ENCODE measurements around the gene AQP12B. TPM values are rescaled to one million over a fixed set of nuclear protein-coding genes. Genes with fewer than 3 reads are reported as not detected.

AQP12B gene
- polyA plus RNA-seq, 1 donor from 2014 or later = not detected

DNA sequence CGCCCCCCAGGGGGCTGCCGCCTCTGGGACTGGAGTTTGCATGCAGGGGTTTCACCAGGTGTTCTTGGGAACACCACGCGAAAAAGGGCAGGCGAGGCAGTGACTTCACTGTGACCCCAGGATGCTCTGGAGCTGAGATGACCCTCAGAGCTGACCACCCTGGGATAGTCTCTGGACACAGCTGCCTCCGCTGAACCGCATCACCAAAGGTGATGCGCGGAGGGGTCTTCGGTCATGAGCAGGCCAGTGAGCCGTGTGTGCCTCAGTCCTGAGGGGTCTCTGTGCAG is 39.9 kb downstream of the AQP12B start:
- no peak overlapping the region for H3K27ac ChIP-seq (ENCODE audit: low read length)
- TF ChIP-seq EP300 (conservative IDR thresholded peaks at IDR 0.05; ENCODE audit: poor library complexity, severe bottlenecking) (no peak), EZH2 (IDR thresholded peaks at IDR 0.05; ENCODE audit: borderline replicate concordance, insufficient read depth, low read length, poor library complexity, severe bottlenecking) (no peak), TAF1 (IDR thresholded peaks at IDR 0.05; ENCODE audit: low read depth) (no peak), MXI1 (conservative IDR thresholded peaks at IDR 0.05; ENCODE audit: poor library complexity, severe bottlenecking) (no peak), SMC3 (conservative IDR thresholded peaks at IDR 0.05; ENCODE audit: poor library complexity) (no peak), POLR2AphosphoS5 (IDR thresholded peaks at IDR 0.05) (no peak), RAD21 (conservative IDR thresholded peaks at IDR 0.05) (no peak)
- TF ChIP-seq, protein P1, sequence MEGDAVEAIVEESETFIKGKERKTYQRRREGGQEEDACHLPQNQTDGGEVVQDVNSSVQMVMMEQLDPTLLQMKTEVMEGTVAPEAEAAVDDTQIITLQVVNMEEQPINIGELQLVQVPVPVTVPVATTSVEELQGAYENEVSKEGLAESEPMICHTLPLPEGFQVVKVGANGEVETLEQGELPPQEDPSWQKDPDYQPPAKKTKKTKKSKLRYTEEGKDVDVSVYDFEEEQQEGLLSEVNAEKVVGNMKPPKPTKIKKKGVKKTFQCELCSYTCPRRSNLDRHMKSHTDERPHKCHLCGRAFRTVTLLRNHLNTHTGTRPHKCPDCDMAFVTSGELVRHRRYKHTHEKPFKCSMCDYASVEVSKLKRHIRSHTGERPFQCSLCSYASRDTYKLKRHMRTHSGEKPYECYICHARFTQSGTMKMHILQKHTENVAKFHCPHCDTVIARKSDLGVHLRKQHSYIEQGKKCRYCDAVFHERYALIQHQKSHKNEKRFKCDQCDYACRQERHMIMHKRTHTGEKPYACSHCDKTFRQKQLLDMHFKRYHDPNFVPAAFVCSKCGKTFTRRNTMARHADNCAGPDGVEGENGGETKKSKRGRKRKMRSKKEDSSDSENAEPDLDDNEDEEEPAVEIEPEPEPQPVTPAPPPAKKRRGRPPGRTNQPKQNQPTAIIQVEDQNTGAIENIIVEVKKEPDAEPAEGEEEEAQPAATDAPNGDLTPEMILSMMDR (IDR thresholded peaks at IDR 0.05; ENCODE audit: poor library complexity, severe bottlenecking) = no peak
- TF ChIP-seq, protein P2, sequence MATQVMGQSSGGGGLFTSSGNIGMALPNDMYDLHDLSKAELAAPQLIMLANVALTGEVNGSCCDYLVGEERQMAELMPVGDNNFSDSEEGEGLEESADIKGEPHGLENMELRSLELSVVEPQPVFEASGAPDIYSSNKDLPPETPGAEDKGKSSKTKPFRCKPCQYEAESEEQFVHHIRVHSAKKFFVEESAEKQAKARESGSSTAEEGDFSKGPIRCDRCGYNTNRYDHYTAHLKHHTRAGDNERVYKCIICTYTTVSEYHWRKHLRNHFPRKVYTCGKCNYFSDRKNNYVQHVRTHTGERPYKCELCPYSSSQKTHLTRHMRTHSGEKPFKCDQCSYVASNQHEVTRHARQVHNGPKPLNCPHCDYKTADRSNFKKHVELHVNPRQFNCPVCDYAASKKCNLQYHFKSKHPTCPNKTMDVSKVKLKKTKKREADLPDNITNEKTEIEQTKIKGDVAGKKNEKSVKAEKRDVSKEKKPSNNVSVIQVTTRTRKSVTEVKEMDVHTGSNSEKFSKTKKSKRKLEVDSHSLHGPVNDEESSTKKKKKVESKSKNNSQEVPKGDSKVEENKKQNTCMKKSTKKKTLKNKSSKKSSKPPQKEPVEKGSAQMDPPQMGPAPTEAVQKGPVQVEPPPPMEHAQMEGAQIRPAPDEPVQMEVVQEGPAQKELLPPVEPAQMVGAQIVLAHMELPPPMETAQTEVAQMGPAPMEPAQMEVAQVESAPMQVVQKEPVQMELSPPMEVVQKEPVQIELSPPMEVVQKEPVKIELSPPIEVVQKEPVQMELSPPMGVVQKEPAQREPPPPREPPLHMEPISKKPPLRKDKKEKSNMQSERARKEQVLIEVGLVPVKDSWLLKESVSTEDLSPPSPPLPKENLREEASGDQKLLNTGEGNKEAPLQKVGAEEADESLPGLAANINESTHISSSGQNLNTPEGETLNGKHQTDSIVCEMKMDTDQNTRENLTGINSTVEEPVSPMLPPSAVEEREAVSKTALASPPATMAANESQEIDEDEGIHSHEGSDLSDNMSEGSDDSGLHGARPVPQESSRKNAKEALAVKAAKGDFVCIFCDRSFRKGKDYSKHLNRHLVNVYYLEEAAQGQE (IDR thresholded peaks at IDR 0.05; ENCODE audit: borderline replicate concordance) = no peak
- no peaks in the 10 kb centered on the region for H3F3A ChIP-seq (ENCODE audit: insufficient read depth, low read length, poor library complexity, severe bottlenecking)
- H3K4me2 ChIP-seq (ENCODE audit: low read length) = no peak overlapping the region
- H3K27me3 ChIP-seq (ENCODE audit: insufficient read depth, low read depth, low read length) = peaks cover 2% of the 10 kb centered on the region
- no peaks in the 10 kb centered on the region for H3K36me3 ChIP-seq (ENCODE audit: insufficient read depth, low read length)
- H3K4me3 ChIP-seq (ENCODE audit: low read length) = no peak overlapping the region
- no peaks in the 10 kb centered on the region for H4K20me1 ChIP-seq (ENCODE audit: insufficient read depth)
- H3K9me3 ChIP-seq (ENCODE audit: low read length) = no peaks in the 10 kb centered on the region
- no peak overlapping the region for H2AFZ ChIP-seq (ENCODE audit: low read depth, low read length)
- no peak overlapping the region for H3K9ac ChIP-seq (ENCODE audit: low read length)
- H3K79me2 ChIP-seq (replicated peaks; ENCODE audit: insufficient read depth, low read length) = no peaks in the 10 kb centered on the region
- no peaks in the 10 kb centered on the region for H3K9me2 ChIP-seq (ENCODE audit: insufficient read depth, low read length)

DNA sequence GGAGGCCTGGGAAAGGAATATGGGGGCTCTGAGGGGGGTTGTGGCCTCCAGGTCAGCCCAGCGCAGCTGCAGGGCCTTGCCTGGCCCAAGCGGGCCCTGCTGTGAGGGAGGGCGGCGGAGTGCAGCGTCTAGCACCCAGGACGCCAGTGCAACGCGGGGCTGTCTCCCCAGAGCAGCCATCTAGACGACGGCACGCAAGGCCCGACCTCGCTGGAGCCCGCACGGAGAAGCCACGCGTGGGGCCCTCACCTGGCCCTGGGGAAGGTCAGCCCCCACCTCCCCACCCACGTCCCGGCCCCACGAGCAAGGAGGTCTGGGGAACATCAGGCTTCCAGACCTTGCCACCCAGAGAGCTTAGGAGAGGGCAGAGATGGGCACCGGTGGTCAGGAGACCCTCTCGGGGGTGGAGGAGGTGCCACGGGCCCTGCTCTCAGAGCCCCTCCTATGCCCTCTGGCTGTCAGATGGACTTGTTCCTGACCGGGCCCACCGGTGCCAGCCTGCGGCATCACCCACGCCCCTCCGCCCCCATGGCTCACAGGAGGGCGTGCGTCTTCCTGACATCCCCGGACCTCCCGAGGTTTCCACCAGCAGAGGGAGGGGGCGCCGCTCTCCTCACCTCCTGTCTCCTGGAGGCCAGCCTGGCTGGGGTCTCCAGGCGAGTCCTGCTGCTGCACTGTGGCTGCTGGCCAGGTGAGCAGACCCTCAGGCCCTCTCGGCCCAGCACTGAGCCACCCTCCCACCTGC is 40.5 kb downstream of the AQP12B start:
- Histone ChIP-seq H3K9me3 (ENCODE audit: low read length) (no peaks in the 10 kb centered on the region), H3K36me3 (ENCODE audit: insufficient read depth, low read length) (no peaks in the 10 kb centered on the region), H4K20me1 (ENCODE audit: insufficient read depth) (no peaks in the 10 kb centered on the region), H3K27ac (ENCODE audit: low read length) (no peak overlapping the region), H3K79me2 (replicated peaks; ENCODE audit: insufficient read depth, low read length) (no peaks in the 10 kb centered on the region), H3K4me2 (ENCODE audit: low read length) (no peak overlapping the region), H3K9ac (ENCODE audit: low read length) (no peak overlapping the region), H3K4me3 (ENCODE audit: low read length) (no peak overlapping the region), H2AFZ (ENCODE audit: low read depth, low read length) (no peak overlapping the region), H3F3A (ENCODE audit: insufficient read depth, low read length, poor library complexity, severe bottlenecking) (no peaks in the 10 kb centered on the region), H3K9me2 (ENCODE audit: insufficient read depth, low read length) (no peaks in the 10 kb centered on the region), H3K27me3 (ENCODE audit: insufficient read depth, low read depth, low read length) (peaks cover 2% of the 10 kb centered on the region)
- TF ChIP-seq, protein P2 (IDR thresholded peaks at IDR 0.05; ENCODE audit: borderline replicate concordance) = no peak
- TF ChIP-seq POLR2AphosphoS5 (IDR thresholded peaks at IDR 0.05) (no peak), EZH2 (IDR thresholded peaks at IDR 0.05; ENCODE audit: borderline replicate concordance, insufficient read depth, low read length, poor library complexity, severe bottlenecking) (no peak), TAF1 (IDR thresholded peaks at IDR 0.05; ENCODE audit: low read depth) (no peak), MXI1 (conservative IDR thresholded peaks at IDR 0.05; ENCODE audit: poor library complexity, severe bottlenecking) (no peak), EP300 (conservative IDR thresholded peaks at IDR 0.05; ENCODE audit: poor library complexity, severe bottlenecking) (no peak), SMC3 (conservative IDR thresholded peaks at IDR 0.05; ENCODE audit: poor library complexity) (no peak), RAD21 (conservative IDR thresholded peaks at IDR 0.05) (no peak)
- TF ChIP-seq, protein P1 (IDR thresholded peaks at IDR 0.05; ENCODE audit: poor library complexity, severe bottlenecking) = no peak
